H1 (cell line): ENCODE measurements around the gene SPOCK1. TPM values are rescaled to one million over a fixed set of nuclear protein-coding genes. Genes with fewer than 3 reads are reported as not detected.

Experiments
- CTCF ChIA-PET: fragments of 300-600 bp; sonication (Branson Sonifier 250); formaldehyde crosslinking; loops from one replicate; lab custom pipeline; 2021; ENCODE audit not compliant: partially characterized antibody; lab: Charles Lee
- POLR2A ChIA-PET: fragments of 300-600 bp; sonication (Branson Sonifier 250); formaldehyde crosslinking; loops from one replicate; lab custom pipeline; 2021; ENCODE audit warnings: inconsistent platforms; ENCODE audit not compliant: partially characterized antibody; lab: Charles Lee
- DNase-seq, 2 experiments: peaks; one replicate each; pipeline versions ENCODE4 v3.0.0 to v3.0.0-alpha.2; 2010 to 2022; ENCODE audit warnings: low spot score in 2 of 2, low read depth in 1 of 2, mixed read lengths in 1 of 2
- FAIRE-seq: peaks from 2 replicates; lab custom pipeline; 2011; peaks lifted over from hg19 to GRCh38; lab: Jason Lieb, UNC
- H2AFZ ChIP-seq: 2 replicates; pipeline ENCODE4 v1.8.1; 2012; ENCODE audit warnings: low read length, inconsistent platforms
- H2AK5ac ChIP-seq: 2 replicates; pipeline ENCODE4 v1.6.1; 2013; ENCODE audit warnings: low read depth, low read length
- H2BK120ac ChIP-seq: replicated peaks from 2 replicates; pipeline ENCODE3; 2013; ENCODE audit warnings: low read depth, low read length, inconsistent platforms
- H2BK12ac ChIP-seq: 2 replicates; pipeline ENCODE4 v1.6.1; 2013; ENCODE audit warnings: low read depth, low read length
- H2BK15ac ChIP-seq: 2 replicates; pipeline ENCODE4 v1.6.1; 2013; ENCODE audit warnings: low read length
- H2BK20ac ChIP-seq: 2 replicates; pipeline ENCODE4 v1.6.1; 2013; ENCODE audit warnings: low read length
- H2BK5ac ChIP-seq: 2 replicates; pipeline ENCODE4 v1.6.1; 2013; ENCODE audit warnings: low read depth, low read length
- H3K14ac ChIP-seq: 2 replicates; pipeline ENCODE4 v1.6.1; 2013; ENCODE audit warnings: inconsistent platforms; ENCODE audit not compliant: insufficient read length
- H3K18ac ChIP-seq: 2 replicates; pipeline ENCODE4 v1.6.1; 2013; ENCODE audit warnings: low read length; ENCODE audit errors: extremely low read depth
- H3K23ac ChIP-seq: 2 replicates; pipeline ENCODE4 v1.6.1; 2013; ENCODE audit warnings: inconsistent platforms; ENCODE audit not compliant: insufficient read length
- H3K23me2 ChIP-seq: 2 replicates; pipeline ENCODE4 v1.6.1; 2013; ENCODE audit warnings: low read depth, low read length
- H3K27ac ChIP-seq: 2 replicates; pipeline ENCODE4 v1.6.1; 2011; ENCODE audit warnings: low read depth, low read length, inconsistent platforms
- H3K27me3 ChIP-seq, 4 experiments: replicated peaks in 1 of 4; 1 replicate in 1 of 4; 2 replicates in 3 of 4; pipeline versions ENCODE4 v1.6.1 to v1.8.1; 2011 to 2013; ENCODE audit warnings: low read length in 3 of 4, mild to moderate bottlenecking in 3 of 4, inconsistent platforms in 2 of 4, mixed read lengths in 2 of 4, moderate library complexity in 1 of 4; ENCODE audit not compliant: control insufficient read depth in 3 of 4, insufficient read depth in 3 of 4; ENCODE audit errors: extremely low read depth in 1 of 4
- H3K36me3 ChIP-seq, 4 experiments: 2 replicates each; pipeline versions ENCODE4 v1.6.1 to v1.8.1; 2011 to 2013; ENCODE audit warnings: mild to moderate bottlenecking in 4 of 4, low read length in 3 of 4, moderate library complexity in 2 of 4, control low read depth in 1 of 4, inconsistent platforms in 1 of 4; ENCODE audit not compliant: insufficient read depth in 4 of 4, control insufficient read depth in 2 of 4
- H3K4ac ChIP-seq: replicated peaks from 2 replicates; pipeline ENCODE3; 2013; ENCODE audit warnings: low read length, low read depth, mixed read lengths, inconsistent platforms; ENCODE audit not compliant: insufficient read length
- H3K4me1 ChIP-seq, 4 experiments: replicated peaks in 1 of 4; 1 replicate in 1 of 4; 2 replicates in 3 of 4; pipeline versions ENCODE4 v1.6.1 to v1.8.1; 2011 to 2013; ENCODE audit warnings: low read length in 3 of 4, inconsistent platforms in 2 of 4, mixed read lengths in 1 of 4; ENCODE audit not compliant: insufficient read depth in 4 of 4, control insufficient read depth in 3 of 4
- H3K4me2 ChIP-seq, 2 experiments: 2 replicates each; pipeline versions ENCODE4 v1.6.1 to v1.8.1; 2011 to 2013; ENCODE audit warnings: low read depth in 2 of 2, low read length in 2 of 2, control low read depth in 1 of 2, inconsistent platforms in 1 of 2, mild to moderate bottlenecking in 1 of 2; ENCODE audit not compliant: insufficient read depth in 1 of 2
- H3K4me3 ChIP-seq, 4 experiments: fragments of 200-600, 300-600 bp in 1 of 4; sonication (generic), shearing (Covaris generic), sonication (Bioruptor Twin) in 1 of 4; 2 replicates each; pipeline versions ENCODE4 v1.5.1 to v1.8.1; 2011 to 2016; ENCODE audit warnings: low read length in 4 of 4, low read depth in 3 of 4, control low read depth in 2 of 4, inconsistent platforms in 2 of 4, mild to moderate bottlenecking in 2 of 4, mixed read lengths in 1 of 4, moderate library complexity in 1 of 4; ENCODE audit not compliant: insufficient read depth in 2 of 4; ENCODE audit errors: extremely low read depth in 1 of 4
- H3K56ac ChIP-seq: replicated peaks from 2 replicates; pipeline ENCODE3; 2013; ENCODE audit warnings: low read depth, mild to moderate bottlenecking, mixed read lengths, low read length, inconsistent platforms; ENCODE audit not compliant: insufficient read length
- H3K79me1 ChIP-seq: 2 replicates; pipeline ENCODE4 v1.6.1; 2013; ENCODE audit warnings: low read depth, low read length, control low read depth
- H3K79me2 ChIP-seq, 2 experiments: 2 replicates each; pipeline versions ENCODE4 v1.6.1 to v1.8.1; 2012 to 2013; ENCODE audit warnings: low read length in 2 of 2, mild to moderate bottlenecking in 2 of 2, inconsistent platforms in 1 of 2; ENCODE audit not compliant: insufficient read depth in 2 of 2, control insufficient read depth in 1 of 2
- H3K9ac ChIP-seq, 4 experiments: replicated peaks in 1 of 4; 1 replicate in 1 of 4; 2 replicates in 3 of 4; pipeline versions ENCODE4 v1.6.1 to v1.8.1; 2011 to 2013; ENCODE audit warnings: low read depth in 3 of 4, low read length in 3 of 4, control low read depth in 2 of 4, mild to moderate bottlenecking in 2 of 4, moderate library complexity in 2 of 4, inconsistent platforms in 1 of 4; ENCODE audit errors: extremely low read depth in 1 of 4
- H3K9me3 ChIP-seq, 2 experiments: 2 replicates each; pipeline versions ENCODE4 v1.6.1 to v1.8.1; 2012 to 2013; ENCODE audit warnings: mild to moderate bottlenecking in 2 of 2, moderate library complexity in 2 of 2, control low read depth in 1 of 2, inconsistent platforms in 1 of 2, low read depth in 1 of 2, low read length in 1 of 2, mixed read lengths in 1 of 2; ENCODE audit not compliant: insufficient read depth in 2 of 2
- H4K20me1 ChIP-seq, 2 experiments: replicated peaks in 1 of 2; 2 replicates each; pipeline versions ENCODE3 to v1.8.1; 2011 to 2013; ENCODE audit warnings: inconsistent platforms in 2 of 2, low read length in 2 of 2, mild to moderate bottlenecking in 1 of 2; ENCODE audit not compliant: insufficient read depth in 2 of 2, control insufficient read depth in 1 of 2
- H4K5ac ChIP-seq: 2 replicates; pipeline ENCODE4 v1.6.1; 2013; ENCODE audit warnings: low read length, low read depth, mixed read lengths, inconsistent platforms; ENCODE audit not compliant: insufficient read length
- H4K8ac ChIP-seq: 2 replicates; pipeline ENCODE4 v1.8.0; 2013; ENCODE audit warnings: mild to moderate bottlenecking, moderate library complexity, low read length, inconsistent platforms; ENCODE audit not compliant: insufficient read depth; ENCODE audit errors: extremely low read depth
- H4K91ac ChIP-seq: replicated peaks from 2 replicates; pipeline ENCODE3; 2013; ENCODE audit warnings: low read length, mixed read lengths, inconsistent platforms; ENCODE audit not compliant: insufficient read length
- BRCA1 ChIP-seq: IDR thresholded peaks from 2 replicates; pipeline ENCODE4 v1.6.1; 2012; ENCODE audit warnings: low read depth, low read length, improper control_type of control experiment
- CREB1 ChIP-seq: IDR thresholded peaks from 2 replicates; pipeline ENCODE4 v1.6.1; 2012; ENCODE audit warnings: inconsistent platforms
- CTCF ChIP-seq, 3 experiments: IDR thresholded peaks; 1 replicate in 2 of 3; 2 replicates in 1 of 3; pipeline versions ENCODE4 v1.5.1 to v1.6.1; 2011; ENCODE audit warnings: low read length in 3 of 3, mild to moderate bottlenecking in 3 of 3, inconsistent platforms in 2 of 3, low read depth in 1 of 3, moderate library complexity in 1 of 3; ENCODE audit not compliant: insufficient read depth in 1 of 3; ENCODE audit errors: control extremely low read depth in 1 of 3
- E2F6 ChIP-seq: IDR thresholded peaks from 2 replicates; pipeline ENCODE4 v1.6.1; 2012; ENCODE audit warnings: inconsistent platforms
- EP300 ChIP-seq, 2 experiments: IDR thresholded peaks; 1 replicate in 1 of 2; 2 replicates in 1 of 2; pipeline ENCODE4 v1.6.1; 2011 to 2012; ENCODE audit warnings: low read depth in 2 of 2, low read length in 2 of 2, mild to moderate bottlenecking in 2 of 2, borderline replicate concordance in 1 of 2, inconsistent platforms in 1 of 2, moderate library complexity in 1 of 2
- KDM4A ChIP-seq: IDR thresholded peaks from one replicate; pipeline ENCODE4 v1.7.1; 2012; ENCODE audit warnings: low read depth, mild to moderate bottlenecking, moderate library complexity, low read length, inconsistent platforms; ENCODE audit not compliant: severe bottlenecking
- POLR2A ChIP-seq, 2 experiments: IDR thresholded peaks; 1 replicate in 1 of 2; 2 replicates in 1 of 2; pipeline ENCODE4 v1.6.1; 2011; ENCODE audit warnings: low read depth in 2 of 2, low read length in 2 of 2, mild to moderate bottlenecking in 2 of 2; ENCODE audit errors: control extremely low read depth in 1 of 2
- POLR2AphosphoS5 ChIP-seq: IDR thresholded peaks from 2 replicates; pipeline ENCODE4 v1.6.1; 2011; ENCODE audit warnings: low read depth, low read length
- RAD21 ChIP-seq, 2 experiments: IDR thresholded peaks in 1 of 2; conservative IDR thresholded peaks in 1 of 2; 2 replicates each; pipeline ENCODE4 v1.6.1; 2011; ENCODE audit warnings: low read depth in 2 of 2, low read length in 2 of 2, improper control_type of control experiment in 1 of 2, inconsistent platforms in 1 of 2, mild to moderate bottlenecking in 1 of 2, moderate library complexity in 1 of 2
- SIRT6 ChIP-seq: IDR thresholded peaks from one replicate; pipeline ENCODE4 v1.7.1; 2012; ENCODE audit warnings: low read length, inconsistent platforms
- SP4 ChIP-seq: IDR thresholded peaks from 2 replicates; pipeline ENCODE4 v1.6.1; 2012; ENCODE audit warnings: low read length, inconsistent platforms
- TBP ChIP-seq: IDR thresholded peaks from 2 replicates; pipeline ENCODE4 v1.6.1; 2011; ENCODE audit warnings: low read depth, low read length, improper control_type of control experiment
- TCF12 ChIP-seq: IDR thresholded peaks from 2 replicates; pipeline ENCODE4 v1.6.1; 2011; ENCODE audit warnings: low read depth, mild to moderate bottlenecking, low read length
- polyA plus RNA-seq, 7 experiments: library from polyadenylated mRNA; depleted of rRNA in 3 of 7; stranded (reverse) in 5 of 7; unstranded in 2 of 7; fragments of >200 nt in 5 of 7; fragments of 200-250 nt in 2 of 7; gene quantifications; 1 replicate in 5 of 7; 2 replicates in 1 of 7; 4 replicates in 1 of 7; pipeline versions ENCODE4 v1.2.1 to v1.2.3, GENCODE V29; 2011 to 2013; ENCODE audit warnings: missing spikeins in 2 of 7, mixed read lengths in 2 of 7
- total RNA-seq: library from RNA; stranded (reverse); fragmentation: NEBNext Ultra II Directional; extraction: Animal tissue kit (Norgen Biotek cat#: 25700); gene quantifications from 2 replicates; pipeline ENCODE4 v1.2.1, GENCODE V29; 2021

SPOCK1 gene
- total and polyA plus RNA-seq, 2 of the 8 experiments (the other 6 are each of a cell fraction or from before 2014, with no cell fraction given): 6.9 to 18.1 TPM

- no peak overlapping the region for H4K8ac ChIP-seq
- H3K18ac ChIP-seq: no peak overlapping the region
- H3K4ac ChIP-seq: no peak overlapping the region
- H3K79me2 ChIP-seq: no peaks in the 10 kb centered on the region
- no peak overlapping the region for H2BK12ac ChIP-seq
- H3K4me2 ChIP-seq: no peak overlapping the region
- FAIRE-seq (no peak), DNase-seq (no peak)
- H2BK20ac ChIP-seq: no peak overlapping the region
- no peak overlapping the region for H3K9ac ChIP-seq
- H4K5ac ChIP-seq: no peak overlapping the region
- no peaks in the 10 kb centered on the region for H3K79me1 ChIP-seq
- no peaks in the 10 kb centered on the region for H3K36me3 ChIP-seq
- no peaks in the 10 kb centered on the region for H3K27me3 ChIP-seq
- no peak overlapping the region for H2BK15ac ChIP-seq
- no peak overlapping the region for H3K14ac ChIP-seq
- 0 out of 2 replicates have a peak, but pooled peaks cover 2% of the 10 kb centered on the region for H3K23me2 ChIP-seq
- no peak overlapping the region for H3K23ac ChIP-seq
- no peaks in the 10 kb centered on the region for H4K20me1 ChIP-seq
- H2AK5ac ChIP-seq: no peak overlapping the region
- H3K56ac ChIP-seq: no peak overlapping the region
- H2BK5ac ChIP-seq: no peak overlapping the region
- no peak overlapping the region for H4K91ac ChIP-seq
- H3K27ac ChIP-seq: no peak overlapping the region
- H3K4me3 ChIP-seq: no peak overlapping the region
- H3K9me3 ChIP-seq: no peaks in the 10 kb centered on the region
- no peak overlapping the region for H2AFZ ChIP-seq
- ChIA-PET CTCF (no interaction called here), POLR2A (no interaction called here)
- no peak overlapping the region for H2BK120ac ChIP-seq
- no peaks in the 10 kb centered on the region for H3K4me1 ChIP-seq
- TF ChIP-seq KDM4A (no peak), CTCF (IDR thresholded peaks at IDR 0.05; ENCODE audit: control extremely low read depth in 1 of 3, insufficient read depth in 1 of 3, low read depth in 1 of 3, low read length in 3 of 3) (no peak), RAD21 (IDR thresholded peaks at IDR 0.05 in 1 of 2, conservative IDR thresholded peaks at IDR 0.05 in 1 of 2; ENCODE audit: low read depth in 2 of 2, low read length in 2 of 2) (no peak), EP300 (IDR thresholded peaks at IDR 0.05; ENCODE audit: borderline replicate concordance in 1 of 2, low read depth in 2 of 2, low read length in 2 of 2) (no peak), CREB1 (no peak), TBP (no peak), SP4 (no peak), BRCA1 (no peak), SIRT6 (no peak), TCF12 (no peak), E2F6 (no peak), POLR2AphosphoS5 (no peak), POLR2A (IDR thresholded peaks at IDR 0.05; ENCODE audit: control extremely low read depth in 1 of 2, low read depth in 2 of 2, low read length in 2 of 2) (no peak)
These were observed 44.5 kb downstream of the SPOCK1 start for GRCh38 chr5:137454671-137455070.
